H9 (cell line): ENCODE measurements around the gene TGM2. TPM values are rescaled to one million over a fixed set of nuclear protein-coding genes. Genes with fewer than 3 reads are reported as not detected.

Source experiments
- DNase-seq: peaks from one replicate; pipeline ENCODE4 v3.0.0-alpha.2; 2017
- H2AFZ ChIP-seq: one replicate; pipeline ENCODE4 v1.6.1; 2013; ENCODE audit warnings: mild to moderate bottlenecking, low read length, control low read depth, moderate library complexity
- H2AK5ac ChIP-seq: 2 replicates; pipeline ENCODE4 v1.6.1; 2013; ENCODE audit warnings: low read length, control low read depth, mixed read lengths; ENCODE audit not compliant: insufficient read length
- H2BK120ac ChIP-seq: one replicate; pipeline ENCODE4 v1.6.1; 2013; ENCODE audit warnings: low read depth, mild to moderate bottlenecking, low read length, control low read depth, inconsistent platforms; ENCODE audit not compliant: poor library complexity, severe bottlenecking
- H2BK12ac ChIP-seq: 2 replicates; pipeline ENCODE4 v1.6.1; 2013; ENCODE audit warnings: low read length, control low read depth, mixed read lengths, low read depth; ENCODE audit not compliant: insufficient read length
- H2BK15ac ChIP-seq: 2 replicates; pipeline ENCODE4 v1.6.1; 2013; ENCODE audit warnings: low read depth, low read length, control low read depth
- H2BK20ac ChIP-seq: one replicate; pipeline ENCODE4 v1.6.1; 2013; ENCODE audit warnings: low read depth, mild to moderate bottlenecking, low read length, control low read depth, inconsistent platforms; ENCODE audit not compliant: poor library complexity, severe bottlenecking
- H2BK5ac ChIP-seq: 2 replicates; pipeline ENCODE4 v1.6.1; 2013; ENCODE audit warnings: low read length, control low read depth, mixed read lengths; ENCODE audit not compliant: insufficient read length
- H3K14ac ChIP-seq: 2 replicates; pipeline ENCODE4 v1.6.1; 2013; ENCODE audit warnings: low read length, control low read depth; ENCODE audit not compliant: insufficient read depth
- H3K18ac ChIP-seq: 2 replicates; pipeline ENCODE4 v1.6.1; 2013; ENCODE audit warnings: low read depth, mild to moderate bottlenecking, mixed read lengths, low read length, control low read depth; ENCODE audit not compliant: insufficient read length
- H3K23ac ChIP-seq: 2 replicates; pipeline ENCODE4 v1.6.1; 2013; ENCODE audit warnings: low read length, control low read depth, mixed read lengths, low read depth; ENCODE audit not compliant: insufficient read length
- H3K23me2 ChIP-seq: 2 replicates; pipeline ENCODE4 v1.6.1; 2013; ENCODE audit warnings: low read depth, mild to moderate bottlenecking, mixed read lengths, low read length, control low read depth; ENCODE audit not compliant: insufficient read length, poor library complexity, severe bottlenecking
- H3K27ac ChIP-seq: 2 replicates; pipeline ENCODE4 v1.5.1; 2013; ENCODE audit warnings: low read length, control low read depth, mixed read lengths, low read depth; ENCODE audit not compliant: insufficient read length
- H3K27me3 ChIP-seq: 2 replicates; pipeline ENCODE4 v1.6.1; 2013; ENCODE audit warnings: low read length, control low read depth, inconsistent platforms; ENCODE audit not compliant: insufficient read depth
- H3K4ac ChIP-seq: 2 replicates; pipeline ENCODE4 v1.6.1; 2013; ENCODE audit warnings: low read depth, mild to moderate bottlenecking, control low read depth, inconsistent platforms, low read length, moderate library complexity
- H3K4me1 ChIP-seq: 2 replicates; pipeline ENCODE4 v1.6.1; 2013; ENCODE audit warnings: low read length, control low read depth, inconsistent platforms; ENCODE audit not compliant: insufficient read depth
- H3K4me2 ChIP-seq: 2 replicates; pipeline ENCODE4 v1.6.1; 2013; ENCODE audit warnings: low read length, control low read depth, mixed read lengths; ENCODE audit not compliant: insufficient read length, insufficient read depth
- H3K56ac ChIP-seq: 2 replicates; pipeline ENCODE4 v1.6.1; 2013; ENCODE audit warnings: low read depth, mild to moderate bottlenecking, mixed read lengths, low read length, control low read depth; ENCODE audit not compliant: insufficient read length
- H3K79me1 ChIP-seq: 2 replicates; pipeline ENCODE4 v1.6.1; 2013; ENCODE audit warnings: low read depth, mild to moderate bottlenecking, moderate library complexity, low read length, control low read depth, inconsistent platforms; ENCODE audit not compliant: insufficient read depth, poor library complexity, severe bottlenecking
- H3K79me2 ChIP-seq: 2 replicates; pipeline ENCODE4 v1.6.1; 2013; ENCODE audit warnings: low read length, control low read depth, inconsistent platforms; ENCODE audit not compliant: insufficient read depth
- H3K9ac ChIP-seq: 2 replicates; pipeline ENCODE4 v1.6.1; 2013; ENCODE audit warnings: low read length, control low read depth, mixed read lengths; ENCODE audit not compliant: insufficient read length; ENCODE audit errors: extremely low read depth
- H3K9me3 ChIP-seq: one replicate; pipeline ENCODE4 v1.6.1; 2013; ENCODE audit warnings: low read depth, low read length, inconsistent platforms; ENCODE audit not compliant: control insufficient read depth
- H3T11ph ChIP-seq: one replicate; pipeline ENCODE4 v1.6.1; 2013; ENCODE audit warnings: mild to moderate bottlenecking, low read length, control low read depth, inconsistent platforms
- H4K20me1 ChIP-seq: one replicate; pipeline ENCODE4 v1.6.1; 2013; ENCODE audit not compliant: control insufficient read depth, insufficient read length, insufficient read depth
- H4K5ac ChIP-seq: 2 replicates; pipeline ENCODE4 v1.6.1; 2013; ENCODE audit warnings: low read depth, mild to moderate bottlenecking, mixed read lengths, low read length, control low read depth; ENCODE audit not compliant: insufficient read length
- H4K8ac ChIP-seq: replicated peaks from 2 replicates; pipeline ENCODE4 v1.6.1; 2013; ENCODE audit warnings: low read length, control low read depth, mixed read lengths, low read depth; ENCODE audit not compliant: insufficient read length
- H4K91ac ChIP-seq: 2 replicates; pipeline ENCODE4 v1.6.1; 2013; ENCODE audit warnings: low read depth, mild to moderate bottlenecking, moderate library complexity, mixed read lengths, low read length, control low read depth; ENCODE audit not compliant: insufficient read length
- H3K27ac Mint-ChIP-seq, 3 experiments: 2 replicates in 2 of 3; 3 replicates in 1 of 3; pipeline ENCODE4 v1.8.0; 2020 to 2021; ENCODE audit warnings: mixed read lengths in 3 of 3, mild to moderate bottlenecking in 1 of 3, moderate library complexity in 1 of 3
- H3K27me3 Mint-ChIP-seq: 2 replicates; pipeline ENCODE4 v1.8.0; 2021; ENCODE audit warnings: low read depth, mild to moderate bottlenecking, moderate library complexity, mixed read lengths
- H3K36me3 Mint-ChIP-seq, 3 experiments: 2 replicates in 2 of 3; 3 replicates in 1 of 3; pipeline ENCODE4 v1.8.0; 2020 to 2021; ENCODE audit warnings: low read depth in 3 of 3, mixed read lengths in 3 of 3; ENCODE audit not compliant: insufficient read depth in 1 of 3
- H3K4me1 Mint-ChIP-seq, 2 experiments: 2 replicates each; pipeline ENCODE4 v1.8.0; 2020; ENCODE audit warnings: mixed read lengths in 2 of 2
- H3K4me3 Mint-ChIP-seq, 2 experiments: 2 replicates in 1 of 2; 3 replicates in 1 of 2; pipeline ENCODE4 v1.8.0; 2020 to 2021; ENCODE audit warnings: mild to moderate bottlenecking in 2 of 2, mixed read lengths in 2 of 2, moderate library complexity in 1 of 2
- H3K9me3 Mint-ChIP-seq, 2 experiments: 2 replicates in 1 of 2; 3 replicates in 1 of 2; pipeline ENCODE4 v1.8.0; 2020; ENCODE audit warnings: mild to moderate bottlenecking in 2 of 2, mixed read lengths in 2 of 2, moderate library complexity in 1 of 2
- CTCF ChIP-seq: fragments of 200-600 bp; sonication (generic); conservative IDR thresholded peaks from 3 replicates; pipeline ENCODE4 v1.8.0; 2021; ENCODE audit warnings: antibody characterized with exemption, mild to moderate bottlenecking
- WGBS: extraction: QIAGEN DNeasy Blood & Tissue Kit; methylation state at CpG from one replicate; pipeline ENCODE4 v1.1.7; 2013; ENCODE audit warnings: missing lambda C conversion rate, low lambda C conversion rate, mixed read lengths; ENCODE audit not compliant: insufficient read length; ENCODE audit errors: extremely low coverage; 5-methylcytosine and 5-hydroxymethylcytosine counted together
- total RNA-seq: library from RNA; stranded (reverse); gene quantifications from 2 replicates; pipeline ENCODE4 v1.2.1, GENCODE V29; 2021

Gene TGM2
- total RNA-seq, 1 experiment from 2014 or later, result 1.1 TPM

GRCh38 chr20:38116409-38117165 lies 48.5 kb downstream of the TGM2 start:
- H3K27me3 Mint-ChIP-seq, result no peaks in the 10 kb centered on the region
- H3K9me3 Mint-ChIP-seq, result no peaks in the 10 kb centered on the region
- Histone ChIP-seq H2BK20ac (no peak overlapping the region), H3K79me2 (no peaks in the 10 kb centered on the region), H3K79me1 (no peaks in the 10 kb centered on the region), H3K27ac (no peak overlapping the region), H3K4me1 (no peaks in the 10 kb centered on the region), H2AFZ (no peak overlapping the region), H3K23me2 (no peaks in the 10 kb centered on the region), H3T11ph (no peak overlapping the region), H3K14ac (no peak overlapping the region), H4K20me1 (no peaks in the 10 kb centered on the region), H3K56ac (no peak overlapping the region), H3K9me3 (no peaks in the 10 kb centered on the region), H3K18ac (no peak overlapping the region), H4K8ac (no peak overlapping the region), H3K27me3 (no peaks in the 10 kb centered on the region), H2BK5ac (no peak overlapping the region), H4K91ac (no peak overlapping the region), H2BK12ac (no peak overlapping the region), H4K5ac (no peak overlapping the region), H2BK15ac (no peak overlapping the region), H3K23ac (no peak overlapping the region), H2BK120ac (no peak overlapping the region), H3K4ac (no peak overlapping the region), H3K4me2 (no peak overlapping the region), H3K9ac (no peak overlapping the region), H2AK5ac (no peak overlapping the region)
- H3K4me3 Mint-ChIP-seq, result no peak overlapping the region
- no CpG with 5 or more reads among the region's 3 CpGs for WGBS
- no peak overlapping the region for H3K27ac Mint-ChIP-seq
- no peaks in the 10 kb centered on the region for H3K36me3 Mint-ChIP-seq
- no peak for DNase-seq
- peaks cover 4 to 7% of the 10 kb centered on the region in 2 experiments for H3K4me1 Mint-ChIP-seq
- TF ChIP-seq CTCF, result no peak
